K562 (cell line): ENCODE data around the gene FBLN2. TPM values are rescaled to one million over a fixed set of nuclear protein-coding genes. Genes with fewer than 3 reads are reported as not detected.

Experiments
- ATAC-seq: fragments of 200-7000 bp; cut with Tn5 transposase; 3 replicates; pipeline ENCODE4 v1.9.1; 2020; ENCODE audit warnings: moderate library complexity
- BruUV-seq: library from RNA; stranded (reverse); fragments of 400-500 nt; replicated peaks from 2 replicates; lab custom pipeline; 2021; lab: Mats Ljungman, UMichigan
- CTCF ChIA-PET: fragments of 300-600 bp; formaldehyde crosslinking; extraction: SDS; loops from one replicate; lab custom pipeline; 2021; ENCODE audit warnings: low intra/inter-chr PET ratio; lab: Yijun Ruan, JAX
- POLR2A ChIA-PET: fragments of 300-600, 350-650 bp; sonication (Branson Sonifier 250); formaldehyde crosslinking; extraction: SDS; loops from one replicate; lab custom pipeline; 2021; ENCODE audit warnings: antibody characterized with exemption, inconsistent platforms; lab: Yijun Ruan, JAX
- DNase-seq, 4 experiments: peaks; one replicate each; pipeline versions ENCODE4 v3.0.0 to v3.0.0-alpha.2; 2011 to 2018; ENCODE audit warnings: low spot score in 3 of 4, mixed read lengths in 3 of 4; ENCODE audit errors: extremely low read depth in 1 of 4
- FAIRE-seq: peaks from 2 replicates; lab custom pipeline; 2011; peaks lifted over from hg19 to GRCh38; lab: Jason Lieb, UNC
- H2AFZ ChIP-seq: 2 replicates; pipeline ENCODE4 v1.6.0; 2011; ENCODE audit warnings: low read depth, low read length, control low read depth, inconsistent platforms
- H3K27ac ChIP-seq: fragments of 200-600 bp; 3 replicates; pipeline ENCODE4 v1.8.0; 2011; ENCODE audit warnings: low read depth, mild to moderate bottlenecking, control low read depth, inconsistent platforms, low read length, moderate library complexity, mixed read lengths; ENCODE audit errors: extremely low read depth
- H3K27me3 ChIP-seq, 2 experiments: fragments of 300-600 bp in 1 of 2; 2 replicates in 1 of 2; 3 replicates in 1 of 2; pipeline versions ENCODE4 v1.6.0 to v1.8.0; 2011; ENCODE audit warnings: inconsistent platforms in 2 of 2, low read length in 2 of 2, mild to moderate bottlenecking in 1 of 2, mixed read lengths in 1 of 2, moderate library complexity in 1 of 2; ENCODE audit not compliant: control insufficient read depth in 2 of 2, insufficient read depth in 2 of 2
- H3K36me3 ChIP-seq: fragments of 300-600 bp; 3 replicates; pipeline ENCODE4 v1.8.0; 2011; ENCODE audit warnings: mild to moderate bottlenecking, low read length, inconsistent platforms; ENCODE audit not compliant: control insufficient read depth, insufficient read depth
- H3K4me1 ChIP-seq, 2 experiments: fragments of 200-600 bp in 1 of 2; replicated peaks in 1 of 2; 2 replicates in 1 of 2; 3 replicates in 1 of 2; pipeline versions ENCODE4 v1.5.1 to v1.8.0; 2011; ENCODE audit warnings: inconsistent platforms in 2 of 2, low read length in 2 of 2, mild to moderate bottlenecking in 1 of 2, mixed read lengths in 1 of 2, moderate library complexity in 1 of 2; ENCODE audit not compliant: control insufficient read depth in 2 of 2, insufficient read depth in 2 of 2
- H3K4me2 ChIP-seq: 2 replicates; pipeline ENCODE4 v1.6.1; 2011; ENCODE audit warnings: low read length, control low read depth, inconsistent platforms, mixed read lengths; ENCODE audit not compliant: insufficient read depth
- H3K4me3 ChIP-seq: fragments of 200-600 bp; sonication (generic), shearing (Covaris generic); 2 replicates; pipeline ENCODE4 v1.5.1; 2016; ENCODE audit warnings: control low read depth, inconsistent platforms
- H3K79me2 ChIP-seq: fragments of 200-600 bp; 3 replicates; pipeline ENCODE4 v1.8.0; 2011; ENCODE audit warnings: low read length, inconsistent platforms; ENCODE audit not compliant: control insufficient read depth, insufficient read depth
- H3K9ac ChIP-seq, 2 experiments: 2 replicates each; pipeline versions ENCODE4 v1.6.0 to v1.6.1; 2011; ENCODE audit warnings: low read depth in 2 of 2, low read length in 2 of 2, control low read depth in 1 of 2, inconsistent platforms in 1 of 2, mild to moderate bottlenecking in 1 of 2, mixed read lengths in 1 of 2; ENCODE audit not compliant: insufficient read depth in 1 of 2
- H3K9me1 ChIP-seq: one replicate; pipeline ENCODE4 v1.6.0; 2011; ENCODE audit warnings: inconsistent platforms, mild to moderate bottlenecking, low read length, moderate library complexity; ENCODE audit not compliant: control insufficient read depth, insufficient read depth
- H3K9me3 ChIP-seq: replicated peaks from 2 replicates; pipeline ENCODE4 v1.5.1; 2011; ENCODE audit warnings: low read depth, low read length, inconsistent platforms; ENCODE audit not compliant: control insufficient read depth, insufficient read depth
- H4K20me1 ChIP-seq: replicated peaks from 2 replicates; pipeline ENCODE4 v1.6.1; 2011; ENCODE audit warnings: low read length, inconsistent platforms, mixed read lengths; ENCODE audit not compliant: control insufficient read depth, insufficient read depth
- ELF1 ChIP-seq: fragments of 200-800 bp; sonication (Bioruptor generic); IDR thresholded peaks from 2 replicates; pipeline ENCODE4 v1.6.1; 2016; ENCODE audit warnings: missing genetic modification characterization, missing compliant biosample characterization
- SMC3 ChIP-seq: conservative IDR thresholded peaks from 2 replicates; pipeline ENCODE4 v1.6.1; 2011; ENCODE audit warnings: low read depth, low read length, improper control_type of control experiment; ENCODE audit not compliant: insufficient read depth
- XRCC3 ChIP-seq: fragments of 450-650 bp; IDR thresholded peaks from 2 replicates; pipeline ENCODE4 v1.6.1; 2017; ENCODE audit warnings: mild to moderate bottlenecking, moderate library complexity
- XRCC5 ChIP-seq: fragments of 200-400 bp; formaldehyde crosslinking; IDR thresholded peaks from 2 replicates; pipeline ENCODE4 v1.6.1; 2017; ENCODE audit warnings: low read depth, mild to moderate bottlenecking, low read length
- ZC3H8 ChIP-seq: fragments of 450-650 bp; IDR thresholded peaks from 2 replicates; pipeline ENCODE4 v1.6.1; 2017
- WGBS: fragments of 100-300 bp; shearing (Covaris generic); methylation state at CpG from one replicate; pipeline ENCODE4 v1.1.6; 2016; ENCODE audit warnings: low coverage, mixed read lengths; ENCODE audit not compliant: insufficient coverage; ENCODE audit errors: missing lambda C conversion rate; 5-methylcytosine and 5-hydroxymethylcytosine counted together
- in situ Hi-C: fragments of 300-500 bp; cut with MboI; formaldehyde crosslinking; loops from 4 replicates; pipeline ENCODE4 v1.15.0; 2018; ENCODE audit warnings: inconsistent platforms, mixed read lengths
- intact Hi-C: fragments of 100-400 bp; cut with micrococcal nuclease; formaldehyde crosslinking; loops from 2 replicates; pipeline ENCODE4 v1.14.2; 2022
- polyA plus RNA-seq, 8 experiments: library from polyadenylated mRNA; depleted of rRNA in 4 of 8; stranded (reverse) in 5 of 8; unstranded in 3 of 8; fragments of >200 nt; fragmentation: Nextera tagmentation in 2 of 8; fragmentation: Illumina TruSeq in 1 of 8; extraction: Ambion mirVana in 2 of 8; extraction: Trizol in 1 of 8; gene quantifications; 2 replicates each; pipeline versions ENCODE4 v1.2.1 to v1.2.3, GENCODE V29; 2011 to 2014; ENCODE audit warnings: inconsistent platforms in 1 of 8, missing spikeins in 1 of 8
- total RNA-seq, 7 experiments: library from RNA; depleted of rRNA in 6 of 7; stranded (reverse); fragments of >200 nt in 6 of 7; fragmentation: Illumina TruSeq in 2 of 7; extraction: Trizol in 2 of 7; gene quantifications; 2 replicates each; pipeline versions ENCODE4 v1.2.1 to v1.2.3, GENCODE V29; 2011 to 2021; ENCODE audit warnings: low replicate concordance in 1 of 7
- TF ChIP-seq, protein P1 (sequence below), 2 experiments: fragments of 450-650 bp; formaldehyde crosslinking in 1 of 2; IDR thresholded peaks; 2 replicates each; pipeline versions ENCODE4 v1.4.0 to v1.6.1; 2014 to 2020; ENCODE audit warnings: mild to moderate bottlenecking in 2 of 2, borderline replicate concordance in 1 of 2, low read depth in 1 of 2
- TF ChIP-seq, protein P2 (sequence below): fragments of 450-650 bp; IDR thresholded peaks from 2 replicates; pipeline ENCODE4 v1.6.1; 2017; ENCODE audit warnings: antibody characterized with exemption, mild to moderate bottlenecking

Gene FBLN2
- total and polyA plus RNA-seq, 9 of the 15 experiments (the other 6 are each of a cell fraction or from before 2014, with no cell fraction given) = 0.03 to 0.10 (median 0.04) TPM; not detected in 6

DNA sequence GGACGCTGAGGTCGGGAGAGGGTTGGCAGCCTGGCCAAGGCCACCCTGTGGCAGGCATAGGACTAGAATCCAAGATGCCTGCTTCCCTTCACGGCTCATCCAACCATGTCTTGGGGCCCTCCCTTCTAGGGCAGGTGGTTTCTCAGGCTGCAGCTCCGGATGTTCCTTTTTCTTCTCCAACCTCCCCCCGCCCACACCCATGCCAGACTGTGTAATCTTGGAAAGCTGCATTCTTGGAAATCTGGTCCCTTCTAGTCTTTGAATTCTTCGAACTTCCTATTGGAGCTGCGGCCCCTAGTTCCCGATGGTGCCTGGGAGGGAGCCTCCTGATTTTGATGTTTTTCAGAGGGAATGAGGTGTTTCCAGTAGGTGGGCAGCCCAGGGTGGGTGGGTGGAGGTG lies 109.8 kb downstream of the FBLN2 start:
- H3K36me3 ChIP-seq = no peaks in the 10 kb centered on the region
- no peak overlapping the region for H3K4me2 ChIP-seq
- H3K4me1 ChIP-seq = peaks cover 0 to 22% of the 10 kb centered on the region in 2 experiments; a peak in 2 of 5 replicates
- ChIA-PET CTCF (interaction anchor here (0.6 to 1.6 kb wide), 2 partner anchors 219 to 227 kb away, joined by 3 to 14 read pairs; no protein-coding TSS in a partner anchor), POLR2A (interaction anchor here (1.3 kb wide), 1 partner anchor 12 kb away, joined by 5 read pairs; no protein-coding TSS in a partner anchor)
- H3K4me3 ChIP-seq = no peak overlapping the region
- no TSS peak for BruUV-seq
- peaks cover 12% of the 10 kb centered on the region for H4K20me1 ChIP-seq
- DNase-seq (no peak), FAIRE-seq (no peak)
- H3K27ac ChIP-seq = no peak overlapping the region
- in situ Hi-C loops = loop anchor here (25.0 kb wide), 1 partner anchor 1254 kb away; no protein-coding TSS in a partner anchor
- H3K79me2 ChIP-seq = no peaks in the 10 kb centered on the region
- TF ChIP-seq, protein P1, sequence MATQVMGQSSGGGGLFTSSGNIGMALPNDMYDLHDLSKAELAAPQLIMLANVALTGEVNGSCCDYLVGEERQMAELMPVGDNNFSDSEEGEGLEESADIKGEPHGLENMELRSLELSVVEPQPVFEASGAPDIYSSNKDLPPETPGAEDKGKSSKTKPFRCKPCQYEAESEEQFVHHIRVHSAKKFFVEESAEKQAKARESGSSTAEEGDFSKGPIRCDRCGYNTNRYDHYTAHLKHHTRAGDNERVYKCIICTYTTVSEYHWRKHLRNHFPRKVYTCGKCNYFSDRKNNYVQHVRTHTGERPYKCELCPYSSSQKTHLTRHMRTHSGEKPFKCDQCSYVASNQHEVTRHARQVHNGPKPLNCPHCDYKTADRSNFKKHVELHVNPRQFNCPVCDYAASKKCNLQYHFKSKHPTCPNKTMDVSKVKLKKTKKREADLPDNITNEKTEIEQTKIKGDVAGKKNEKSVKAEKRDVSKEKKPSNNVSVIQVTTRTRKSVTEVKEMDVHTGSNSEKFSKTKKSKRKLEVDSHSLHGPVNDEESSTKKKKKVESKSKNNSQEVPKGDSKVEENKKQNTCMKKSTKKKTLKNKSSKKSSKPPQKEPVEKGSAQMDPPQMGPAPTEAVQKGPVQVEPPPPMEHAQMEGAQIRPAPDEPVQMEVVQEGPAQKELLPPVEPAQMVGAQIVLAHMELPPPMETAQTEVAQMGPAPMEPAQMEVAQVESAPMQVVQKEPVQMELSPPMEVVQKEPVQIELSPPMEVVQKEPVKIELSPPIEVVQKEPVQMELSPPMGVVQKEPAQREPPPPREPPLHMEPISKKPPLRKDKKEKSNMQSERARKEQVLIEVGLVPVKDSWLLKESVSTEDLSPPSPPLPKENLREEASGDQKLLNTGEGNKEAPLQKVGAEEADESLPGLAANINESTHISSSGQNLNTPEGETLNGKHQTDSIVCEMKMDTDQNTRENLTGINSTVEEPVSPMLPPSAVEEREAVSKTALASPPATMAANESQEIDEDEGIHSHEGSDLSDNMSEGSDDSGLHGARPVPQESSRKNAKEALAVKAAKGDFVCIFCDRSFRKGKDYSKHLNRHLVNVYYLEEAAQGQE (IDR thresholded peaks at IDR 0.05; ENCODE audit: borderline replicate concordance) = no peak
- TF ChIP-seq, protein P1 (CRISPR knock-in tag; IDR thresholded peaks at IDR 0.05; ENCODE audit: low read depth) = no peak
- TF ChIP-seq ZC3H8 (no peak), XRCC3 (no peak), SMC3 (no peak), XRCC5 (no peak), ELF1 (tag) (no peak)
- TF ChIP-seq, protein P2, sequence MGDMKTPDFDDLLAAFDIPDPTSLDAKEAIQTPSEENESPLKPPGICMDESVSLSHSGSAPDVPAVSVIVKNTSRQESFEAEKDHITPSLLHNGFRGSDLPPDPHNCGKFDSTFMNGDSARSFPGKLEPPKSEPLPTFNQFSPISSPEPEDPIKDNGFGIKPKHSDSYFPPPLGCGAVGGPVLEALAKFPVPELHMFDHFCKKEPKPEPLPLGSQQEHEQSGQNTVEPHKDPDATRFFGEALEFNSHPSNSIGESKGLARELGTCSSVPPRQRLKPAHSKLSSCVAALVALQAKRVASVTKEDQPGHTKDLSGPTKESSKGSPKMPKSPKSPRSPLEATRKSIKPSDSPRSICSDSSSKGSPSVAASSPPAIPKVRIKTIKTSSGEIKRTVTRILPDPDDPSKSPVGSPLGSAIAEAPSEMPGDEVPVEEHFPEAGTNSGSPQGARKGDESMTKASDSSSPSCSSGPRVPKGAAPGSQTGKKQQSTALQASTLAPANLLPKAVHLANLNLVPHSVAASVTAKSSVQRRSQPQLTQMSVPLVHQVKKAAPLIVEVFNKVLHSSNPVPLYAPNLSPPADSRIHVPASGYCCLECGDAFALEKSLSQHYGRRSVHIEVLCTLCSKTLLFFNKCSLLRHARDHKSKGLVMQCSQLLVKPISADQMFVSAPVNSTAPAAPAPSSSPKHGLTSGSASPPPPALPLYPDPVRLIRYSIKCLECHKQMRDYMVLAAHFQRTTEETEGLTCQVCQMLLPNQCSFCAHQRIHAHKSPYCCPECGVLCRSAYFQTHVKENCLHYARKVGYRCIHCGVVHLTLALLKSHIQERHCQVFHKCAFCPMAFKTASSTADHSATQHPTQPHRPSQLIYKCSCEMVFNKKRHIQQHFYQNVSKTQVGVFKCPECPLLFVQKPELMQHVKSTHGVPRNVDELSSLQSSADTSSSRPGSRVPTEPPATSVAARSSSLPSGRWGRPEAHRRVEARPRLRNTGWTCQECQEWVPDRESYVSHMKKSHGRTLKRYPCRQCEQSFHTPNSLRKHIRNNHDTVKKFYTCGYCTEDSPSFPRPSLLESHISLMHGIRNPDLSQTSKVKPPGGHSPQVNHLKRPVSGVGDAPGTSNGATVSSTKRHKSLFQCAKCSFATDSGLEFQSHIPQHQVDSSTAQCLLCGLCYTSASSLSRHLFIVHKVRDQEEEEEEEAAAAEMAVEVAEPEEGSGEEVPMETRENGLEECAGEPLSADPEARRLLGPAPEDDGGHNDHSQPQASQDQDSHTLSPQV = no peak
- TF ChIP-seq, all 486 proteins: peak for 0
- no peak for ATAC-seq
- 8% methylated on average over 8 of the region's 8 CpGs for WGBS
- H3K9me3 ChIP-seq = no peaks in the 10 kb centered on the region
- peaks cover 2 to 62% of the 10 kb centered on the region in 2 experiments; a peak in 4 of 5 replicates for H3K27me3 ChIP-seq
- H3K9ac ChIP-seq = no peak overlapping the region
- H2AFZ ChIP-seq = no peak overlapping the region
- intact Hi-C loops = loop anchor here (10.0 kb wide), 2 partner anchors 374 to 466 kb away; partner anchors contain the start of genes CHCHD4 and TMEM43
- H3K9me1 ChIP-seq = no peaks in the 10 kb centered on the region
